Measurements from ENCODE around the gene FTCD.

FTCD gene

DNA sequence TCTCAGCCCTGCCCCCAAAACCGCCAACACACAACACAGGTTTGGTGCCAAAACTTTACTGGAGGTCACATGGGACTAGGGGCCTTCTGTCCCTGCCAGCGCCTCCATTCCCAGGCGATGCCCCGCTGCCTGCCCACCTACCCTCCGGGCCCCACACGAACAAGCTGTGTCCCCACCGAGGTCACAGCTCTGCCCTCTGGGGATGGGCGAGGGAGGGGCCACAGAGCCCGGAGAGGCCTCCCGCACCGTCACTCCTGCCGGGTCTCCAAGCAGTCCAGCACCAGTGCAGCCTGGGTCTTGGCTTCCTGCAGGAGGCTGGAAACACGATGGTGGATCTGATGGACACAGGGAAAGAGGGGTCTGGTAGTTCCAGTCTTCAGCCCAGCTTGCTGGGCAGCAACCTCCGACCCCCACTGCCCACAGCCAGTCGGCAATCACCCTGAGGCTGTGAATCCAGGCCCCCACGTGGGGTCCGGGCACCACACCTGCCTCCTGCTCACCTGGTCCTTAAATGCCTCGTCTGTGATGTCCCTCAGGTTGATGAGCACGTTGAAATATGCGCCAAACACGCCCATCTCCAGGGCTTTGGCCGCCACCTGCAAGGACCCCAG lies 18.5 kb downstream of the FTCD start:
- DNase-seq: no peak

GRCh38 chr21:46135782-46136395 lies 19.5 kb downstream of the FTCD start:
- DNase-seq: no peak

GRCh38 chr21:46131838-46132651 lies 23.3 kb downstream of the FTCD start:
- DNase-seq: no peak

GRCh38 chr21:46131588-46131837 lies 23.9 kb downstream of the FTCD start:
- DNase-seq: no peak

DNA sequence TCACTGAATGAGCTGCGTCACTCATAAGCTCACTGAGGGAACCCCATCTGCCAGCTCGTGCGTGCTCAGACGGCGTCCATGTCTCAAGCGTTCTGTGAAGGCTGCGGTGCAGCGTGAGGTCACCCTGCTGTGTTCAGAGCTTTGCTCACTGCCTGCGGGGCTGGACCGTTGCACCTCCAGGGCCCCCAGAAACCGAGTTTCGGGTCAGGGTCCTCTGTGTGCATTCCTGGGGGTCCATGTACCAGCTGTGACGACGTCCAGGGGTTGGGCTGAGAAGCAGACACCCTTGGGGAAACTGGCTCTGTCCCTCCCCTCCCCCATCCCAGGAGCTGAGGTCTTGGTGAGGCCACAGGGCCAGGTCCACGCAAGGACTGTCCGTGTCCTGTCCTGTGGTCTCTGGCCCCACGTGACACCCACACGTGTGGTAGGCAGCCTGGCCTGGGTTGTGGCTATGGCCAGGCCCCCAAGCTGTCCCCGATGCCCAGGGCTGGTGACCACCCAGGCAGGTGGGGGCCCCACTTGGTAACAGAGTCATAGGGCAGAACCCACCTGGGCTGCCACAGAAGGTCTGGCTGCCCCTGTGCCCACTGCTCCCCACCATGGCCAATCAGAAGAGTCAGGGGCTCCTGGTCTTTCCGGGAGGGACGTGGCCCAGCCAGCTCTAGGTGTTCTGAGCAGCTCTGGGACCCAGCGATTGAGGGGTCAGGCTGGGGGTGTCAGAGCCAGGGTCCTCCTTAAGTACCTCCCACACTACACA lies 24.4 kb downstream of the FTCD start:
- DNase-seq: no peak

GRCh38 chr21:46129846-46130651 lies 25.3 kb downstream of the FTCD start:
- no peak for DNase-seq

- no peak for DNase-seq
These were observed 26.3 kb downstream of the FTCD start for GRCh38 chr21:46128933-46129571.

DNA sequence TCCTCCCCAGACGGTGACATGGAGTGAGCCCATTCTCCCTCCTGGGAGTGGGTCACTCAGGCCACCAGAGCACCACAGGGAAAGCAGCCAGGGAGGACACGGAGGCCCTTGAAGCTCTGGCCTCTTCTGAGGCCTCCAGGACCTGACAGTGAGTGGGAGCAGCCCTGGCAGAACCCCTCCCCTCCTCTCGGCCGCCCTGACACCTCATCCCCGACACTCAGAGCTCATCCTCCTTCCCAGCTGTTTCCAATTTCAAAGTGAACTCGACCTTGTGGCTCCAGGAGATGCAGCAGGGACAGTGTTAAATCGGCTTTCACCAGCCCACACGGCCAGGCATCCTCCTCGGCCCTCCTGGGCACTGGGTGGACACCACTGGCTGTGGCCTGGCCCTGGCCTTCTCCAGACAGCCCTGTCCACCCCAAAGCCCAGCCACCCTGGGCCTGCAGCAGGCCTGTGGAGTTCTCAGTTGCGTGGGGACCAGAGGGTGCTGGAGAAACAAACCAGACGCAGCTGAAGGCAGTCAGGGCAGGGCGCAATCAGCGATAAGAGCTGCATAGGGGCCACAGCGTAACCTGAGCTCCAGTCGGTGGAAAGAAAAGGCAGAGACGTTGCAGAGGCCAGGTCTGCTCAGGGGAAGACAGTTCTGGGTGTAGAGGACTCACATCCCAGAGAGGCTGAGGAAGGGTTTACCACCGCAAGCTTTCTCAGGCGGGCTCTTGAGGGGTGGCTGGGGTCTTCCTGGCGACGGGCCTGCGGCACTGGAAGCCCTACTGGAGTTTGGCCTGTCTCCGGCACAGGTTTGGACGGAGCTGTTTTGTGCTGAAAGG lies 27.1 kb downstream of the FTCD start:
- no peak for DNase-seq

DNA sequence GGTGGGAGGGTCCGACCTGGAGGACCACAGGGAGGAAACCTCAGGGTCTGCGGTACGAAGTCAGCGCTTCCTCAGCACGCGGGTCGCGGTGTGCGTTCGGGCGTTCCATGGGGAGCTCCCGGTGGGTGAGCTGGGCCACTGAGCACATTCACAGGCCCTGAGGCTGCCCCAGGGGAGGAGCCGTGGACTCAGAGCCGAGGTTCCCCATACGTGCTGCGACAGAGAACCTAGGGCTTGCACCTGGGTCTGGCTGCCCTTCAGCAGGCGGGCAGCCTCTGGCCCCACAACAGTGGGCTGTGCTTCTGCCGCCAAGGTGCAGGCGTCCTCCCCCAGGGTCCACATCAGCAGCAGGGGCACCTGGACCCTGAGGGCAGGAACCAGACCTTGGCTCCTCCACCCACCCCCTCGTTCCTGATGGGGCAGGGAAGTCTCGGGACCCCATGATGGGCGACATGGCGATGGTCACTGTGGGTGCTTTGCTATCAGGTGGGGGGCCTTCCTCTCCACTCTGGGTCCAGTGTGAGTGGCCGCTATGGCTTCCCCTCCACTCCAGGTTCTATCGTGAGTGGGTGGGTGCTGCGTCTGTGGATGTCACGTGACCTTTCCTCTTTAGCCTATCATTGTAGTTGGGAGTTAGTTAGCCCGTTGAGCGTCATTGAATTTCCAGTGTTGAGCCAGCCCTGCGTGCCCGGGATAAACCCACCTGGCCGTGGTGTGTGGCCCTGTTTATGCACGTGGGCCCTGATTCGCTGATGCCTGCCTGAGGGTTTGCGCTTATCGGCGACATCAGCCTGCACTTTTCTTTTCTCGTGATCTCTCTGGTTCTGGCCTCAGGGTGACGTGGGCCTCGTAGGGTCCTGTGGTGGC lies 27.9 kb downstream of the FTCD start:
- no peak for DNase-seq

- no peak for DNase-seq
These were observed 28.8 kb downstream of the FTCD start for GRCh38 chr21:46126309-46127238.

- no peak for DNase-seq
These were observed 29.5 kb downstream of the FTCD start for GRCh38 chr21:46125846-46126301.

- DNase-seq: no peak
These were observed 30.2 kb downstream of the FTCD start for GRCh38 chr21:46124926-46125845.

- no peak for DNase-seq
These were observed 31.1 kb downstream of the FTCD start for GRCh38 chr21:46124083-46124925.

GRCh38 chr21:46122758-46123683 lies 32.4 kb downstream of the FTCD start:
- no peak for DNase-seq

- no peak for DNase-seq
These were observed 33.1 kb downstream of the FTCD start for GRCh38 chr21:46122237-46122671.
